H9 (cell line): Measurements from ENCODE around the gene FAAP100. TPM values are rescaled to one million over a fixed set of nuclear protein-coding genes. Genes with fewer than 3 reads are reported as not detected.

Experiments
- DNase-seq: peaks from one replicate; pipeline ENCODE4 v3.0.0-alpha.2; 2017
- H2AFZ ChIP-seq: one replicate; pipeline ENCODE4 v1.6.1; 2013; ENCODE audit warnings: mild to moderate bottlenecking, low read length, control low read depth, moderate library complexity
- H2AK5ac ChIP-seq: 2 replicates; pipeline ENCODE4 v1.6.1; 2013; ENCODE audit warnings: low read length, control low read depth, mixed read lengths; ENCODE audit not compliant: insufficient read length
- H2BK120ac ChIP-seq: one replicate; pipeline ENCODE4 v1.6.1; 2013; ENCODE audit warnings: low read depth, mild to moderate bottlenecking, low read length, control low read depth, inconsistent platforms; ENCODE audit not compliant: poor library complexity, severe bottlenecking
- H2BK12ac ChIP-seq: 2 replicates; pipeline ENCODE4 v1.6.1; 2013; ENCODE audit warnings: low read length, control low read depth, mixed read lengths, low read depth; ENCODE audit not compliant: insufficient read length
- H2BK15ac ChIP-seq: 2 replicates; pipeline ENCODE4 v1.6.1; 2013; ENCODE audit warnings: low read depth, low read length, control low read depth
- H2BK20ac ChIP-seq: one replicate; pipeline ENCODE4 v1.6.1; 2013; ENCODE audit warnings: low read depth, mild to moderate bottlenecking, low read length, control low read depth, inconsistent platforms; ENCODE audit not compliant: poor library complexity, severe bottlenecking
- H2BK5ac ChIP-seq: 2 replicates; pipeline ENCODE4 v1.6.1; 2013; ENCODE audit warnings: low read length, control low read depth, mixed read lengths; ENCODE audit not compliant: insufficient read length
- H3K14ac ChIP-seq: 2 replicates; pipeline ENCODE4 v1.6.1; 2013; ENCODE audit warnings: low read length, control low read depth; ENCODE audit not compliant: insufficient read depth
- H3K18ac ChIP-seq: 2 replicates; pipeline ENCODE4 v1.6.1; 2013; ENCODE audit warnings: low read depth, mild to moderate bottlenecking, mixed read lengths, low read length, control low read depth; ENCODE audit not compliant: insufficient read length
- H3K23ac ChIP-seq: 2 replicates; pipeline ENCODE4 v1.6.1; 2013; ENCODE audit warnings: low read length, control low read depth, mixed read lengths, low read depth; ENCODE audit not compliant: insufficient read length
- H3K23me2 ChIP-seq: 2 replicates; pipeline ENCODE4 v1.6.1; 2013; ENCODE audit warnings: low read depth, mild to moderate bottlenecking, mixed read lengths, low read length, control low read depth; ENCODE audit not compliant: insufficient read length, poor library complexity, severe bottlenecking
- H3K27ac ChIP-seq: 2 replicates; pipeline ENCODE4 v1.5.1; 2013; ENCODE audit warnings: low read length, control low read depth, mixed read lengths, low read depth; ENCODE audit not compliant: insufficient read length
- H3K27me3 ChIP-seq: 2 replicates; pipeline ENCODE4 v1.6.1; 2013; ENCODE audit warnings: low read length, control low read depth, inconsistent platforms; ENCODE audit not compliant: insufficient read depth
- H3K4ac ChIP-seq: 2 replicates; pipeline ENCODE4 v1.6.1; 2013; ENCODE audit warnings: low read depth, mild to moderate bottlenecking, control low read depth, inconsistent platforms, low read length, moderate library complexity
- H3K4me1 ChIP-seq: 2 replicates; pipeline ENCODE4 v1.6.1; 2013; ENCODE audit warnings: low read length, control low read depth, inconsistent platforms; ENCODE audit not compliant: insufficient read depth
- H3K4me2 ChIP-seq: 2 replicates; pipeline ENCODE4 v1.6.1; 2013; ENCODE audit warnings: low read length, control low read depth, mixed read lengths; ENCODE audit not compliant: insufficient read length, insufficient read depth
- H3K56ac ChIP-seq: 2 replicates; pipeline ENCODE4 v1.6.1; 2013; ENCODE audit warnings: low read depth, mild to moderate bottlenecking, mixed read lengths, low read length, control low read depth; ENCODE audit not compliant: insufficient read length
- H3K79me1 ChIP-seq: 2 replicates; pipeline ENCODE4 v1.6.1; 2013; ENCODE audit warnings: low read depth, mild to moderate bottlenecking, moderate library complexity, low read length, control low read depth, inconsistent platforms; ENCODE audit not compliant: insufficient read depth, poor library complexity, severe bottlenecking
- H3K79me2 ChIP-seq: 2 replicates; pipeline ENCODE4 v1.6.1; 2013; ENCODE audit warnings: low read length, control low read depth, inconsistent platforms; ENCODE audit not compliant: insufficient read depth
- H3K9ac ChIP-seq: 2 replicates; pipeline ENCODE4 v1.6.1; 2013; ENCODE audit warnings: low read length, control low read depth, mixed read lengths; ENCODE audit not compliant: insufficient read length; ENCODE audit errors: extremely low read depth
- H3K9me3 ChIP-seq: one replicate; pipeline ENCODE4 v1.6.1; 2013; ENCODE audit warnings: low read depth, low read length, inconsistent platforms; ENCODE audit not compliant: control insufficient read depth
- H3T11ph ChIP-seq: one replicate; pipeline ENCODE4 v1.6.1; 2013; ENCODE audit warnings: mild to moderate bottlenecking, low read length, control low read depth, inconsistent platforms
- H4K20me1 ChIP-seq: one replicate; pipeline ENCODE4 v1.6.1; 2013; ENCODE audit not compliant: control insufficient read depth, insufficient read length, insufficient read depth
- H4K5ac ChIP-seq: 2 replicates; pipeline ENCODE4 v1.6.1; 2013; ENCODE audit warnings: low read depth, mild to moderate bottlenecking, mixed read lengths, low read length, control low read depth; ENCODE audit not compliant: insufficient read length
- H4K8ac ChIP-seq: replicated peaks from 2 replicates; pipeline ENCODE4 v1.6.1; 2013; ENCODE audit warnings: low read length, control low read depth, mixed read lengths, low read depth; ENCODE audit not compliant: insufficient read length
- H4K91ac ChIP-seq: 2 replicates; pipeline ENCODE4 v1.6.1; 2013; ENCODE audit warnings: low read depth, mild to moderate bottlenecking, moderate library complexity, mixed read lengths, low read length, control low read depth; ENCODE audit not compliant: insufficient read length
- H3K27ac Mint-ChIP-seq, 3 experiments: 2 replicates in 2 of 3; 3 replicates in 1 of 3; pipeline ENCODE4 v1.8.0; 2020 to 2021; ENCODE audit warnings: mixed read lengths in 3 of 3, mild to moderate bottlenecking in 1 of 3, moderate library complexity in 1 of 3
- H3K27me3 Mint-ChIP-seq: 2 replicates; pipeline ENCODE4 v1.8.0; 2021; ENCODE audit warnings: low read depth, mild to moderate bottlenecking, moderate library complexity, mixed read lengths
- H3K36me3 Mint-ChIP-seq, 3 experiments: 2 replicates in 2 of 3; 3 replicates in 1 of 3; pipeline ENCODE4 v1.8.0; 2020 to 2021; ENCODE audit warnings: low read depth in 3 of 3, mixed read lengths in 3 of 3; ENCODE audit not compliant: insufficient read depth in 1 of 3
- H3K4me1 Mint-ChIP-seq, 2 experiments: 2 replicates each; pipeline ENCODE4 v1.8.0; 2020; ENCODE audit warnings: mixed read lengths in 2 of 2
- H3K4me3 Mint-ChIP-seq, 2 experiments: 2 replicates in 1 of 2; 3 replicates in 1 of 2; pipeline ENCODE4 v1.8.0; 2020 to 2021; ENCODE audit warnings: mild to moderate bottlenecking in 2 of 2, mixed read lengths in 2 of 2, moderate library complexity in 1 of 2
- H3K9me3 Mint-ChIP-seq, 2 experiments: 2 replicates in 1 of 2; 3 replicates in 1 of 2; pipeline ENCODE4 v1.8.0; 2020; ENCODE audit warnings: mild to moderate bottlenecking in 2 of 2, mixed read lengths in 2 of 2, moderate library complexity in 1 of 2
- CTCF ChIP-seq: fragments of 200-600 bp; sonication (generic); conservative IDR thresholded peaks from 3 replicates; pipeline ENCODE4 v1.8.0; 2021; ENCODE audit warnings: antibody characterized with exemption, mild to moderate bottlenecking
- WGBS: extraction: QIAGEN DNeasy Blood & Tissue Kit; methylation state at CpG from one replicate; pipeline ENCODE4 v1.1.7; 2013; ENCODE audit warnings: missing lambda C conversion rate, low lambda C conversion rate, mixed read lengths; ENCODE audit not compliant: insufficient read length; ENCODE audit errors: extremely low coverage; 5-methylcytosine and 5-hydroxymethylcytosine counted together
- total RNA-seq: library from RNA; stranded (reverse); gene quantifications from 2 replicates; pipeline ENCODE4 v1.2.1, GENCODE V29; 2021

Gene FAAP100
- total RNA-seq, 1 experiment from 2014 or later = 54.0 TPM

- no peak overlapping the region for H2AFZ ChIP-seq
- H2BK12ac ChIP-seq = no peak overlapping the region
- H3K23me2 ChIP-seq = peaks cover 36% of the 10 kb centered on the region
- WGBS = no CpG with 5 or more reads among the region's 4 CpGs
- no peak for TF ChIP-seq CTCF
- H4K20me1 ChIP-seq = no peaks in the 10 kb centered on the region
- H3K27me3 ChIP-seq = no peaks in the 10 kb centered on the region; the same call in 1 of the 2 replicates
- Mint-ChIP-seq H3K4me1 (peaks cover 21 to 28% of the 10 kb centered on the region in 2 experiments), H3K36me3 (peaks cover 8 to 13% (median 9%) of the 10 kb centered on the region in 3 experiments), H3K9me3 (peaks cover 4 to 8% of the 10 kb centered on the region in 2 experiments; a peak in 4 of 5 replicates), H3K27ac (no peak overlapping the region), H3K4me3 (peak overlapping the region; percentile 63 to 80), H3K27me3 (peaks cover 26% of the 10 kb centered on the region)
- no peak overlapping the region for H2BK120ac ChIP-seq
- H3K4me1 ChIP-seq = peaks cover 4% of the 10 kb centered on the region; the same call in 1 of the 2 replicates
- peak overlapping the region; percentile 9 for H3K4me2 ChIP-seq
- H3K9me3 ChIP-seq = no peaks in the 10 kb centered on the region
- no peak overlapping the region for H4K5ac ChIP-seq
- H3K14ac ChIP-seq = no peak overlapping the region
- no peak overlapping the region for H2BK20ac ChIP-seq
- H3K18ac ChIP-seq = no peak overlapping the region
- H2BK5ac ChIP-seq = no peak overlapping the region
- H3K9ac ChIP-seq = no peak overlapping the region
- H3K56ac ChIP-seq = no peak overlapping the region
- H3K23ac ChIP-seq = no peak overlapping the region
- H3K79me2 ChIP-seq = peaks cover 16% of the 10 kb centered on the region; the same call in 1 of the 2 replicates
- peaks cover 2% of the 10 kb centered on the region for H3K79me1 ChIP-seq
- H3K4ac ChIP-seq = no peak overlapping the region
- H2BK15ac ChIP-seq = no peak overlapping the region
- H4K8ac ChIP-seq = no peak overlapping the region
- peak; percentile 33 for DNase-seq
- H2AK5ac ChIP-seq = no peak overlapping the region
- H4K91ac ChIP-seq = no peak overlapping the region
- H3T11ph ChIP-seq = no peak overlapping the region
- no peak overlapping the region for H3K27ac ChIP-seq
Measured at GRCh38 chr17:81516439-81516838, 35.7 kb downstream of the FAAP100 start.
